ENCODE data around the gene NUMB.

The NUMB gene

GRCh38 chr14:73262427-73263183 lies 195.7 kb downstream of the NUMB start:
- DNase-seq (ENCODE audit: low read depth in 2 of 2, low spot score in 1 of 2): no peak

- DNase-seq (ENCODE audit: low read depth in 2 of 2, low spot score in 1 of 2): no peak
Measured at GRCh38 chr14:73261520-73262426, 196.6 kb downstream of the NUMB start.

DNA sequence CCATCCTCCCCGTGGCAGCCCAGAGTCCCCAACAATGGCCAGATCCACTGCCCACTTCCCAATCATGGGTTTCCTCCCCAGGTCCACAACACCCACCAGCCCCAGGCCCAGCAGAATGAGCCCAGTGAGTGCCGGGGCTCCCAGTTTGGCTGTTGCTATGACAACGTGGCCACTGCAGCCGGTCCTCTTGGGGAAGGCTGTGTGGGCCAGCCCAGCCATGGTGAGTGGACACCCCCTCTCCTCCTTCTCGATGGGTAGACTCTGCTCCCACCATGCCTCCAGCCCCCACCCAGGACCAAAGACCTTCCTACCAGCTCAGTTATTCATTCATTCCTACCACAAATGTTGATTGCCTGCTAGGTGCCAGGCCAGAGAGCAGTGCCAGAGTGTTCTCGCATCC lies 197.3 kb downstream of the NUMB start:
- DNase-seq (ENCODE audit: low read depth in 2 of 2, low spot score in 1 of 2): no peak

GRCh38 chr14:73260574-73260973 lies 197.8 kb downstream of the NUMB start:
- DNase-seq (ENCODE audit: low read depth in 2 of 2, low spot score in 1 of 2): no peak

- DNase-seq (ENCODE audit: low read depth in 2 of 2, low spot score in 1 of 2): no peak
Measured at GRCh38 chr14:73259837-73260236, 198.5 kb downstream of the NUMB start.

DNA sequence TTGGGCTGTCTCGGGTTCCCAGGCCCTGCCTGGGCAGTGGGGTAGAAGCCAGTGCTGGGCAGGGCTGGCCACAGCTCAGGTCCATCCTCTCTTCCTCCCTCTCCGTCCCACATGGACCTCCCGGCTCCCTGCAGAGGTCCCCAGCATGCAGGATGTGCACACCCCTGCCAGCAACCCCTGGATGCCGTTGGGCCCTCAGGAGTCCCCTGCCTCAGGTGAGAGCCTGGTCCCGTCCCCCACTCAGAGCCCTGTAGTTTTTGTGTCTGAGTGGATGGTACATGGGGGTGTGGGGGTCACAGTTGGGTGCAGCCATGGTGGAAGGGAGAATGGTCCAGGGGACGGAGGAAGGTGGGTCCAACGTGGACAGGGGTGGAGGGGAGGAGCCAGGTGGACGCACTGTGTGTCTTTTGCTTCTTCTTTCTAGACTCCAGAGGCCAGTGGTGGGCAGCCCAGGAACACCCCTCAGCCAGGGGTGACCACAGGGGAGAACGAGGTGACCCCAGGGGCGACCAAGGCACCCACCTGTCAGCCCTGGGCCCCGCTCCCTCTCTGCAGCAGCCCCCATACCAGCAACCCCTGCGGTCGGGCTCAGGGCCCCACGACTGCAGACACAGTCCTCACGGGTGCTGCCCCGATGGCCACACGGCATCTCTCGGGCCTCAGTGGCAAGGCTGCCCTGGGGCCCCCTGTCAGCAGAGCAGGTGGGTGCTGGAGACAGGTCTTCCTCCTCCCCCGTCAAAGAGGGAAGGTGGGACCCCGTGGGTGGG lies 199.3 kb downstream of the NUMB start:
- no peak for DNase-seq (ENCODE audit: low read depth in 2 of 2, low spot score in 1 of 2)

DNA sequence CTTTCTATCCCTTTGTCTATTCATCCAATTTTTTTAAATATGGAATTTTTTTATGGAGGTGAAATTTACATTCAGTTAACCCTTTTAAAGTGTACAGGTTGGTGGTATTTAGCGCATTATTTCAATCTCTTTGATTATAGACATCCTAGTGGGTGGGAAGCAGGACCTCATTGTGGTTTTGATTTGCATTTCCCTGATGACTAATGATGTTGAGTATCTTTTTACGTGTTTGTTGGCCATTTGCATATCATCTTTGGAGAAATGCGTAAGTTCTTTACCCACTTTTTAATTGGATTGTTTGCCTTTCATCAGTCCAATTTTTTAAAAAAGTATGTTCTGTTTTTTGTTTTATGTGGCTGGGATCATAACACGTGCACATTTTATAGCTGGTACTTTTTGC lies 200.3 kb downstream of the NUMB start:
- DNase-seq (ENCODE audit: low read depth in 2 of 2, low spot score in 1 of 2): no peak

- no peak for DNase-seq (ENCODE audit: low read depth in 2 of 2, low spot score in 1 of 2)
Measured at GRCh38 chr14:73255693-73256225, 202.6 kb downstream of the NUMB start.

GRCh38 chr14:73255005-73255400 lies 203.3 kb downstream of the NUMB start:
- DNase-seq (ENCODE audit: low read depth in 2 of 2, low spot score in 1 of 2): no peak

GRCh38 chr14:73254247-73255004 lies 203.9 kb downstream of the NUMB start:
- DNase-seq (ENCODE audit: low read depth in 2 of 2, low spot score in 1 of 2): no peak

GRCh38 chr14:73253721-73254120 lies 204.6 kb downstream of the NUMB start:
- DNase-seq (ENCODE audit: low read depth in 2 of 2, low spot score in 1 of 2): no peak

DNA sequence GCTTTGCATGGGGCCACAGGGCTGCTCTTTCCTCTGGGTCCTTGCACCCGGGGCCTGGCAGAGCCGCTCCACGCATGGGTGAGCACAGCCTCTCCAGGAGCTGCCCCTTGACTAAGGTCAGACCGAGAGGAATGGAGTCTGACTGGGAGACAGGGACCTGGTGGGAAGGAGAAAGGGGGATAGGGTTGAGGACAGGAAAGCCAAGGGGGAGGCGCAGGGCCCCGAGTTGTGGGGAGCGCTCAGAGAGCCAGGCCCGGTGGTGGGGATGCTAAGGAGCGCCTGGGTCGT lies 205.1 kb downstream of the NUMB start:
- DNase-seq (ENCODE audit: low read depth in 2 of 2, low spot score in 1 of 2): no peak

GRCh38 chr14:73252491-73253322 lies 205.6 kb downstream of the NUMB start:
- DNase-seq (ENCODE audit: low read depth in 2 of 2, low spot score in 1 of 2): no peak

GRCh38 chr14:73251516-73252215 lies 206.7 kb downstream of the NUMB start:
- no peak for DNase-seq (ENCODE audit: low read depth in 2 of 2, low spot score in 1 of 2)

DNA sequence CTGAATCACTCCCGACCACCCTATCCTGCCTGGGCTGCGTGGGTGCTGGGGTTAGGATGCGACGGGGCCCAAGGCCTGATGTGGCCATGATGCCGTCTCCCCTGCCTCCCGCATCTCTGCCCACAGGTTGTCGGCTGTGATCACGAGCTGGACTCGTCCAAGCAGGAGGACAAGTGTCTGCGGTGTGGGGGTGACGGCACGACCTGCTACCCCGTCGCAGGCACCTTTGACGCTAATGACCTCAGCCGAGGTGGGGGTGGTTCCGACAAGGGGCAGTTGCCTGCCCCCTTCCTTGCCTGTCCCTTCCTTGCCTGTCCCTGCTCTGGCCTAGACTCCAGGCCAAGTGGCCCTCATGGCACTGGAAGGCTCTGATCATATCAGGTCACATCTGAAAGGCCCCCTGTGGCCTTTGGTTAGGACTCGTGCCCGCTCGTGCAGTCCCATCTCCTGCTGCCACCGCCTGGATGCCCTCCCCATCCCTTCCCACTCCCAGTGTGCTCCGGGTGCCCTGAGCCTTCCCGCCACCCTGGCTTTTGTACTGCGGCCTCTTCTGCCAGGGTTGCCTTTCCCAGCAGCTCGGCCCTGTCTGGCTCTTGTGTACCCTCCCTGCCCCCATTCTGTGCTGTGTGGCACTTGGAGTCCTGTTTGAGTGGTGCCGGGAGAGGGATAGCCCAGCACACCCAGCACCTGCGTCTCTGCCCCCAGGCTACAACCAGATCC lies 207.4 kb downstream of the NUMB start:
- no peak for DNase-seq (ENCODE audit: low read depth in 2 of 2, low spot score in 1 of 2)

- DNase-seq (ENCODE audit: low read depth in 2 of 2, low spot score in 1 of 2): no peak
Measured at GRCh38 chr14:73250317-73250713, 208.0 kb downstream of the NUMB start.

DNA sequence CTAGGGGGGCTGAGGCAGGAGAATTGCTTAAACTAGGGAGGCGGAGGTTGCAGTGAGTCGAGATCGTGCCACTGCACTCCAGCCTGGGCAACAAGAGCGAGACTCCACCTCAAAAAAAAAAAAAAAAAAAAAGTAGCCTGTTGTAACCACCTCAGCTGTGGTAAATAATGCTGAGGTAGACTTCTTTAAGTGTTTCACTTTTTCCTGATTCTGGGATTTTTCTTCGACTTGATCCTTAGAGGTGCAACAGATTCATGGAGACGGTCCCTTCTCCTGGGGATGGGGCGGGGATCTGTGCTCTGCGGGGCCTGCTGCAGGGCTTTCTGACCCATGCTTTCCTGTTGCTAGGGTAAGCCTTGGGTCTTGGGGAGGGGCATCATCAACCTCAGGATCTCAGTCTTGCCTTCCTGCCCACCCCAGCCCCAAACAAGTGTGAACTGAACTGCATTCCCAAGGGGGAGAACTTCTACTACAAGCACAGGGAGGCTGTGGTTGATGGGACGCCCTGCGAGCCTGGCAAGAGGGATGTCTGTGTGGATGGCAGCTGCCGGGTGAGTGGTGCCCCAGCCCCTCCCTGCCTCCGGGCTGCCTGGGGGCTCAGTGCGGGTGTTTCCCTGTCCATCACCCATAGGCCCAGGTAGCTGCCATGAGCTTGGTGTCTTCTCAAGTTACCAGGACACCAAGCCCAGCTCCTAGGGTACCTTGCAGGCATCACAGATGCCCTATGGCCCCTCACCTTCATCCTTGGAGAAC lies 208.6 kb downstream of the NUMB start:
- DNase-seq (ENCODE audit: low read depth in 2 of 2, low spot score in 1 of 2): no peak

- DNase-seq (ENCODE audit: low read depth in 2 of 2, low spot score in 1 of 2): no peak
Measured at GRCh38 chr14:73249108-73249507, 209.2 kb downstream of the NUMB start.
